CD4-positive, alpha-beta T cell treated with Interleukin-21 for 1 hour (primary cell): ENCODE results near the gene EID2B.

Source experiments
- DNase-seq: peaks from one replicate; pipeline ENCODE4 v3.0.0-alpha.2; 2020

Gene EID2B

DNA sequence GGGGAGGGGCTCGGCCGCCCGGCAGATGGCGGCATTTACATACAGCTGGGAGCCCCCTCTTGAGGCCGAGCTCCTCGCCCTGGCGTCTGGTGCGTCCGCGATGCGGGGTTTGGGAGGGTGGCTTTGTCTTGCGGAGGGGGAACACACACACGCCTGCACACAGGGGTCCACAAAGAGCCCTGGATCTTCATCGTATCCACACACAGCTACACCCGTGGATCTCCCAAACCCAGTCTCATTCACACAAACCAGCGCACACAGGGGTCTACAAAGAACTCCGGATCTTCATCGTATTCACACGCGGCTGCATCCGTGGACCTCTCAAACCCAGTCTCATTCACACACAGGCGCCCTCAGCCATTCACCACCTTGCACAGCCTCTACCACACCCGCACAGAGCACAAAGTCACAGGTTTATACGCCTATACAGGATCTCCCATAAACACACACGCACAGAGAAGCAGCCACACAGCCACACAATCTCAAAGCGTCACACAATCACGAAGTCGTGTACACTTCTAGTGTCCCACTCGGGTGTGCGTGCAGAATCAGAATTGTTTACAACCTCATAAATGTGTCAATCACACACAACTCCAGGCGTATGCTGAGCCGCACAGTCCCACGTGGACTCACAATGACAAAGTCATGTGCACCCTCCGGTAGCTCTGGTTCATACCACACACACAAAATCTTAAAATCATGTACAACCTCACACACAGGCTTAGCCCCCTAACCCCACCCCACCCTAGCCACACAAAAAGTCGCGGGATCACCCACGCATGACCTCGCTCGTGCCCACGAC, 34.5 kb downstream of the EID2B start:
- DNase-seq = no peak

DNA sequence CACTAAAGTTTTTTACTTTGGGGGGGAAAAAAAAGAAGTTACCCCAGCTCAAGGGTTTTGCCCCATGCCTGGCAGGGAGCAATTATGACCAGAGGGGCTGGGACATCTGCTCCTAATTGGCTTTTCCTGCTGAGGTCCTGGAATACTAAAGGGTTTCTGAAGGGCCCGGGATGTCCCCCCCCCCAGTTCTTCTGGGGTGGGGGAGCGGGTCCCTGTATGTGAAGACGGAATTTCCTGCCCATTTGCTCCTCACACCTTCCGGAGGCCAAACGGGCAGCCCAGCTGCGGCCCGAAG, 35.0 kb downstream of the EID2B start:
- no peak for DNase-seq

DNA sequence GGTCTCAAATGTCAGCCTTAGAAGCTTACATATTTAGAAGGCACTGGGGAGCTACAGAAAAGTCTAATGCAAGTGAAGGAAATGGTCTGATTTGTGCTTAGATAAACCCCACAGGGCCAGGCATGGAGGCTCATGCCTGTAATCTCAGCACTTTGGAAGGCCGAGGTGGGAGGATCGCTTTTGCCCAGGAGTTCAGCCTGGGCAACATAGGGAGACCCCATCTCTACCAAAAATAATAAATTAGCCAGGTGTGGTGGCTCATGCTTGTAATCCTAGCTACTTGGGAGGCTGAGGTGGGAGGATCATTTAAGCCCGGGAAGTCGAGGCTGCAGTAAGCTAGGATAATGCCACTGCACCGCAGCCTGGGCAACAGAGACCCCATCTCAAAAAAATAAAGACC, 36.6 kb downstream of the EID2B start:
- no peak for DNase-seq

DNA sequence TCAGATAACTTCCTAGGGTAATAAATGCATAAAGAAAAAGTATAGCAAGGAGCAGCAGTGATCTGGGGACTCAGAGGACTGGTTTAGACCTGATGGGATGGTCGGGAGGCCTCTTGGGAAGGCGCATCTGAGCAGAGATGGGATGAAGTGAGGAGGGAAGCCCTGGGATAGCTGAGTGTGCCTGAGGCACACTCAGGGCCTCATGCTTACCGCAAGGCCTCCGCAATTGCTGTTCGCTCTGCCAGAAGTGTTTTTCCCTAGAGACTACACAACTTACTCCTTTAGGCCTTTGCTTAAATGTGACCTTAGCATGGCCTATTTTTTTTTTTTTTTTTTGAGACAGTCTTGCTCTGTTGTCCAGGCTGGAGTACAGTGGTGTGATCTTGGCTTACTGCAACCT, 38.0 kb downstream of the EID2B start:
- DNase-seq = no peak

DNA sequence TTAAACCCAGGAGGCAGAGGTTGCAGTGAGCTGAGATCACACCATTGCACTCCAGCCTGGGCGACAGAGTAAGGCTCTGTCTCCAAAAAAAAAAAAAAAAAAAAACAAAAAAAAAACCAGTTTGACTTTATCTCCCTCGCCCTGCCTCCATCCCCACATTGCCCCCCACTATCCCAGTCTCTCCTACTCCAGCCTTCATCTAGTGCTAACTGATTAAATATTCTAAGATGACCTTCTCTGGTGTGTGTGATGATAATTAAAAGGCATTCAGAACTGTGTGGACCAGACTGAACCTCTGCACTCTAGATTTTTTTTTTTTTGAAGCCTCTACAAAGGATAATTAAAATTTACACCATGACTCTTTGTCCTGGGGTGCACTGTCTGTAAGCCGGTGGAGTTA, 39.9 kb downstream of the EID2B start:
- DNase-seq = no peak

DNA sequence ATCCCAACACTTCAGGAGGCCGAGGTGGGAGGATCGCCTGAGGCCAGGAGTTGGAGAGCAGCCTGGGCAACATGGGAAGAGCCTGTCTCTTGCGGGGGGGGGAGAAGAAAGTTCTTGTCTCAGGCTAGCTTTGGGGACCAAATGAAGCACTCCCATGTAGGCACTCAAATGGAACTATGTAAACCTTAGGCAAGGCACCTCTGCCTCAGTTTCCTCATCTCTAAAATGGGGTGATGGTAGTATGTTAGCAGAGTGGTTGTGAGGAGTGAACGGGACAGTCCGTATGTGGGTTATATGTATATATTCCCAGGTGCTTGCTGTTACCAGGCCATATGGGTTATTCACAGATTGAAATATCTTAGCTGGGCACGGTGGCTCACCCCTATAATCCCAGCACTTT, 40.4 kb downstream of the EID2B start:
- no peak for DNase-seq

DNA sequence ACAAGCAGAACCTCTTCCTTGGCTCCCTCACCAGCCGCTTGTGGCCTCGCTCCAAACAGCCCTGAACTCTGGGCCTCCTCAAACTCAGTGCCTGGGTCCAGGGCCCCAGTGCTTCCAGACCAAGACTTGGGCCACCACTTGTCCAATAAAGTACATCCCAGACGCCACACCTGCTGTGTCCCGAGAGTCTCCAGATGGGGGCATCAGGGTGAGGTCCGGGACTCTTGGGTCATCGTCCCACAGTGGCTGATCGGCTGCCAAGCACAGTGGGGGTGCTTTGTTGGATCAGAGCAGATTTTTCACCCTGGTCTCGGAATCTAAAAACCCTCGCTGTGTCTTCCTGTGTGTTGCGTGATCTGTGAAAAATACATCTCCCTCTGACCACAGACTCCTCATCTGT, 42.9 kb downstream of the EID2B start:
- no peak for DNase-seq

DNA sequence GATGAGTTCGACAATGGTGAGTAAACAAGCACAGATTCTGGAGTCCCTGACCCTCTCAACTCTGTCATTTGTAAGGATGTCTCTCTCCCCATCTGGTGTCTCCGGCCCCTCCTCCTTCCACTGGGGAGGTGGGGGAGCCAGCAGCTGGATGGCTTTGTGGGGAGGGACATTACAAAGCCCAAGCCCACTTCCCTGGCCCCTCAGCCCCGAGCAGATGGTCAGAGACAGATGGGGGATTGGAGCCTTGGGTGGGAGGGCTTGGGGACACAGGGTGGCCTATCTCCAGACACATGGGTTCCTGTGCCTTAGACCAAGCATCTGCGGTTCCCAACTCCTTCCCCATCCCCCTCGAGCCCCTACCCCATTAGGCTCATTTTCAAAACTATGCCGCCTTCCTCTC, 49.5 kb downstream of the EID2B start:
- DNase-seq = no peak

DNA sequence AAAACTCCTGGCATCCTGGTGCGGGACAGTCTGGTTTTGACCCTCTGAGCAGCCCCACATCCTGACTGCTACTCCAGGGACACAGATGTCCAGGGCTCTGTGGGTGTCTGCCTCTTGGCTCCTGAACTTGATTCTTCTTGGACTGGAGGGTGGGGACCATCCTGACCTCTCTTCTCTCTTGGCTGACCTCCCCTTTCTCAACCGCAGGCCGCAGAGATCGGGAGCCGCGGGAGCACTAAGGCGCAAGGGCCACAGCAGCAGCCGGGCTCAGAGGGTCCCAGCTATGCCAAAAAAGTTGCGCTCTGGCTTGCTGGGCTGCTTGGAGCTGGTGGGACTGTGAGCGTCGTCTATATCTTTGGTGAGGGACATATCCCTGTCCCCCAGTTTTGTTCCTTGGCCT, 51.0 kb downstream of the EID2B start:
- DNase-seq = no peak

DNA sequence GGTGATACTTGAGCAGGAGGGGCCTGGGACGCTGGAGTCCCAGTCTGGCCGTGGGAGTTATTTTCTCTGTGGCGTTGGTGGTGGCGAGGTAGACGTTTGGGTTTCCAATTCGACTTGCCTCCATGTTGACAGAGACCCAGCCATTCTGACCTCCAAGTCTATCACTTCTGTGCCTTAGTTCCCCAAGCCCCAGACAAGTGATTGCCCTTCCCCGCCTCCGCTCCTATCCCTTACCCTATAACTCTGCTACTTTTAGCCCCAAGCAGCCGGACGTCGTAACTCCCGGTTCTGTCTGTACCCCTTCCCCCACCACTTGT, 51.5 kb downstream of the EID2B start:
- DNase-seq = no peak
